AG08395 (cell line): ENCODE measurements around the gene TCERG1L.
"Not testable (repeated sequence)": the region's sequence is repeated elsewhere in the genome, so short reads cannot be mapped to it uniquely, and the experiment has no call there.

ENCODE experiments used
- DNase-seq: peaks from one replicate; pipeline ENCODE4 v3.0.0; 2012; ENCODE audit warnings: mixed read lengths, low spot score

Gene TCERG1L

DNA sequence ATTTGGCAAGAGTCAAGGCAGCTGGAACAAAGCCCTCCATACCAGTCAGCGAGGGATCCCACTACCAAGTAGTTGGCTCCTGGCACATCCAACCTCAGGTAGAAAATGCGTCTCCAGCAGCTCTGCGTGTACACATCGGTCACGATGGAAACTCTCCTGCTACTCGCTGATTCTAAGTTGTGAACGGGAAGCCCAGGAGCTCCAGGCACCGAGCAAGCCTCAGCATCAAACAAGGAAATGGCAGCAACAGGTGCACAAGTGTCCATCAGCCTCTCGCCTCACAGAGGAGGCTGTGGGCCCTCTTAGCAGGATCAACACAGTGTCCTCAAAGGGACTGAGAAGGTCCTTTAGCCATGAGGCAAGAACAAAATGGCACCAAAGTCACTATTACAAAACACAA is 127.0 kb downstream of the TCERG1L start:
- DNase-seq: no peak

DNA sequence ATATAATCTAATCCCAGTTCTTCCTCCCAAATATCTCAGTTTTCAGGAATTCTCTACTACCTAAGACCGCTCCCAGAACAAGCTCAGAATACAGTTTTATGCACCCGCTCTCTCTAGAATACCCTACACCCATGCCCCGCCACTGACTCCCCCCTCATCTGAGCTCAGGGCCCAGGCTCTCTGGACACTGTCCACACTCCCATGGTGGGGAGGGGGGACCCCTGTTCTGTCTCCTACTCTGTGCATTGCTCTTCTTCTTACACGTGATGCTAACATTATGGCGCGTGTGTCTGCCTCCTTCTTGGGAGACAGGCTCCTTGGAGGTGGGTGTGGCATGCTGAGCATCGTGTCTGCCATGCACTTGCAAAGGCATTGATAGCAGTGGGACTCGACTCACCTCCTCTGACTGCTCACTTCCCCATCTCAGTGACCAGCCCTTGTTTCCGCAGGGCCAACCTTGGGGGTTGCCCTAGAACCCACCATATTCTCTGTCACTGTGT is 127.9 kb downstream of the TCERG1L start:
- DNase-seq: no peak

DNA sequence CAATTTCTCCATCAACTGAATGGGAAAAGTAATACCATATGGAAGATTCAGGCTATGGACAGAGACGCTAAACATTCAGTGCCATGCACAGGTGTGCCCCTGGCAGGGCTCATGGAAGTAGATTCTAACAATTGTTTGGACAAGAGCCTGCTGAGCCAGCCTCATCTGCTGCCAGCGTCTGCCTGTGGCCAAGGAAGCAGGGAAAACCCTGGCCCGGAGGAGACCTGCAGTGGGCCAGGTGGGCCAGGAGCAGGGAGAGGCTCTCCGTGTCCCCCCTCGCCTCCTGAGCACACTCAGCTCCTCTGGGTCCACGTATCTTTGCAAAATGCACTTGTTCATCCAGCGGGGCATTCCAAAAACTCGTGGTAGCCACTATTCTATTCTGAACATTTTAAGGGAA is 130.1 kb downstream of the TCERG1L start:
- no peak for DNase-seq

DNA sequence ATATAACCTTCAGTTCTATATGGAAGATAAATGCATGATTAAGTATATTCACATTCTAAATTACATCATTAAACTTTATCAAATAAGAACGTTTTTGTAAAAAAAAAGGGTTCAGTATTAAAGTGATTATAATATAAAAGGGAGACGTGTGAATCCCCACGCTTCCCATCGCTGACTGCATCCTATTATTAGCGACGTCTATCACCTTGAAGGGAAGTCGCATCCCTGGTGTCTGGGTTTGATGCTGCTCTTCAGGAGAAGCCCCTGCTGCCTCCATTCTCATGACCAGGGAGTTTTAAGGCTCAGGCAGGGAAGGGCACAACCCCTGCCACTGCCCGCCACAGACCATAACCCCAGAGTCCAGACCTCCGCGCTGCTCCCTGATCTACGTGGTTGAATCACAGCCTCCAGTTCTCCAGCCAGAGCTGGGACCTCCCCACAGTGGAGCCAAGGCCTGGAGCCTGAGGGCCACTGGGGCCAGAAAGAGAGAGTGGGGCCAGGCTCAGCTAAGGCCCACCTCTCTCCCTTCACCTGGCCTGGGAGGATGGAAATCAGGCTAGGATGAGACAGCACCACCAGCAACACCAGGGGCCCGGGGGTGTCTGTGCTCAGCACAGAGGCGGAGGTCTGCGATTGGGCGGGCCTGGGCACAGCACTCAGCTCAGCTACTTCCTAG is 130.6 kb downstream of the TCERG1L start:
- no peak for DNase-seq

DNA sequence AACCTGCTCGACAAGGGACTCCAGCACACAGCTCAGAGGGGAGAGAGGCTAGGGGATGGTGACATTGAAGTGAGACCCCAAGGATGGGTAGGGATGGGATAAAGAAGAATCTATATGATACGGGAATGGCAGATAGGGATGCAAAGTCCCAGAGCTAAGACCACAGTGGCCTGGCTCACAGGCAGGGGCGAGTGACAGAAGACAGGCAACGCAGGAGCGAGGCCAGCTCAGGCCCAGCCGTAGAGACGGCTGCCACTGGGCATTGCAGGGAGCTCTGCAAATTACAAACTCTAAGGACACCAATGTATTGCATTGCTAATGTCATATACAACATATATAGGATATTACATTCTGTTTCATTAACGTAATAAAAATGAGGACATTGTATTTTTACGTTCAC is 131.4 kb downstream of the TCERG1L start:
- DNase-seq: no peak

DNA sequence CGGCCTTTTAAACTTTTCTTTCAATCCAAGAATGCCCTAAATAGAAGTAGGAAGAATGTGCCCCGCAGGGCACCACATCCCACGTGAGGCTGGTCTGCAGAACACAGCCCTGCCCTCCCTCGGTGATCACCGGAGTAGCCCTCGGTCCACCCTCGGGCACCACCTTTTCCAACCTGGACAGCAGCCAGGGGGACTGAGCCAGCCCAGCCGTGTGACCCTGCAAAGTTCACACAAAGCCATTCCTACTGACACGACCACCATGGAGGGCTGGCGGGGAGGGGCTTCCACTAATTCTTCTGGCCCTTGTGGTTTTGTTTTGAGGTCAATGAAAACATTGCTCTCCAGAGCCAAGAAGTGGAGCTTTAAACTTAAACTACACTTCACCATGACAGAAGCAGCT is 132.2 kb downstream of the TCERG1L start:
- DNase-seq: no peak

DNA sequence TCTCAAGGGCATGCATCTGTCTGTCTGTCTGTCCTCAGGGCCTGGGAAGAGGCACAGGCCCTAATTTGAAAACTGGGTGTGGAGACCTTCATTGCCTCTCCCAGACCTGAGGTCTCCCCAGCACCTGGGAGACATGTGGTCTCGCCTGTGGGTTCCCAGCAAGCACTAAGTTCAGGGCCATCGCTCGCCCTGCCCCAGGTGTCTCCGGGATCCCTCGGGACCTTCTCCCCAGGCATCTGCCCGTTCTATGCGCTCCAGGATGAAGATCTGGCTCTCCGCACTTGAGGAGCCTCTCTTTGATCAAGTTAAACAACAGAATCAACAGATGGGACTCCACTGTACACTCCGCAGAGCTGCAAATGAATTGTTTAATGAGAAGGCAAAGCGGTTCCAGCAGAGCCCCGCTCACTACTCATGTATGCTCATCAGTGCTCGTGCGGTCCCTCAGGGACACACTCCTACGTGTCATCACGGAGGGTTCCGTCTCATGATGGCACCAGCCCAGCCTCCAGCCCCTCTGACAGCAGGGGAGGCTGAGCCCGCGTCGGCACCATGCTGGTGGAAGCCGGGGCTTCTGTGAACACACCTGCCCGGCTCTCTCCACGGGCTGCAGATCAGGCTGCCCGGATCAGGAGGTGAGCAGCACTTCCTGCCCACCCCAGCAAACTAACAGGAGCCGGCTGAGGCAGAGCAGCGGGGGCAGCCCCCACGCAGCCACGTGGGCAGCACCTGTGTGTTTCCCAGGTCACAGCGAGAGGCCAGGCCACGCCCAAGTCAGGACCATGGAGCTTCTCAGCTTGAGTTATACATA is 132.8 kb downstream of the TCERG1L start:
- DNase-seq: no peak

DNA sequence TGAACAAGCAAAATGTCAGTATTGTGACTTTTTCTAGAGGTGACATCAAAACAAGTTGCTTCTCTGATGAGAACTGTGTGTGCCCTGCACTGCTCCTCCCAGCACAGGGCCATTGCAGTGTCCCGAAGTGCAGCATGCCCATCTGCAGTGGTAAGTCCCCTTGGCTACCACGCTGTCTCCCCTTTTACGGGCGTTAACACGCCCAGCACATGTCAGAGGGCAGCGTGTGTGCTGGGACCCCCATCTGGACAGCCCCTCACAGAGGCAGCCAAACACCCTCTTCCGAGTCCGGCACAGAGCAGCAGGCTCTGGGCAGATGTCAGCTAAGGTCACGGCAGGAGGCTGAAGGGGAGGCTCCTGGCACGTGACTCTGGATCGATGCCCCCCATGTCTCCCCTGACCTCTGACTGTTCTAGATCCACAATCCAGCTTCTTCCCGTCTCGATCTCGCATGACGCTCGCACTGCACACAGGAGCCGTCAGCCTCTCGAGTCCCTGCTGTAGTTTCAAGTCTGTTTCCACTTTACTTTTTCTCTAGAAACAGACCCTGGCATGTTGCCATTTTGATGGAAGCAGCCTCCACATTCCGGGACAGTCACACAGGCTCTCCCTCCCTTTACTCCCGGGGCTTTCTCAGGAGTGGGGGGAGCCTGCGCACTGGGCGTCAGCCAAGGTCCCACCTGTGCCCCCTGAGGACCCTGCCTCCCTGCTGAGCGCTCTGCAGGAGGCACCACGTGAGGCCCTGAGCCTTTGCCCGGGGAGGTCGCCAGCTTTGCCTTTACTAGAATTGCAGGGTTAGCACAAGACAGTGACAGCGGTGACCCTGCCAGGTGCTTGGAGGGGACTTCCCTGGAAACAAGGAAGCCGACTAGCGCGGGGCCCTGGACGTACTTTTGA is 133.8 kb downstream of the TCERG1L start:
- no peak for DNase-seq

DNA sequence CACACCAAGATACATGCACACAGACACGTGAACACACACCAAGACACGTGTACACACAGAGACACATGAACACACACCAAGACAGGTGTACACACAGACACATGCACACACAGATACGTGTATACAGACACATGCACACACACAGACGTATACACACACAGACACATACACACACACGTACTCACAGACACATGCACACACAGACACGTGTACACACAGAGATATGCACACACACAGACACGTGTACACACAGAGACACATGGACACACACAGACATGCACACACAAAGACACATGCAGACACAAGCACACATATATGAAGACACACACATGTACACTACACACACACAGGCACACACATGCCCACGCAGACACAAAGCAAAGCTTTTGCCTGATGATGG is 134.6 kb downstream of the TCERG1L start:
- DNase-seq: no peak

DNA sequence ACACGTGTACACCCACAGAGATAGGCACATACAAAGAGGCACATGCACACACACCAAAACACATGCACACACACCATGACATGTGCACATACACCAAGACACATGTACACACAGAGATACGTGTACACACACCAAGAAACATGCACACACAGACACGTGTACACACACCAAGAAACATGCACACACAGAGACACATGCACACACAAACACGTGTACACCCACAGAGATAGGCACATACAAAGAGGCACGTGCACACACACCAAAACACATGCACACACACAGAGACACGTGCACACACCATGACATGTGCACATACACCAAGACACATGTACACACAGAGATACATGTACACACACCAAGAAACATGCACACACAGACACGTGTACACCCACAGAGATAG is 135.2 kb downstream of the TCERG1L start:
- not testable (repeated sequence) for DNase-seq

DNA sequence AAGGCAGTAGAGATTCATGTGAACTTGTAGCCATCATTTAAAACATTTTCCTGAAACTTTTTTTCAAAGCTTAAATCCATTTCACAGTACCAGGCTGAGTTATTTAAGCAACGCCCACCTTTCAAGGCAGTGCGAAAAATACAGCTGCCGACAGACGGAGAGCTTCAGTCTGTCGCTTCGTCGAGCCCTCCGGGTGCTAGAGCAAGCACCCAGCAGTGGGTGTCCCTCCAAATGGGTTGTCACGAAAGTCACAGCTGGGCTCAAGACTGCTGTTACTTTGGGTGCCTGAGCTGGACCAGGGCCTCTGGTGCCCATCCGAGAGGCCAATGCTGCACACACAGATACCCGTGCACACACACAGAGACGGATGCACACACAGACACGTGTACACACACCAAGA is 135.6 kb downstream of the TCERG1L start:
- no peak for DNase-seq

DNA sequence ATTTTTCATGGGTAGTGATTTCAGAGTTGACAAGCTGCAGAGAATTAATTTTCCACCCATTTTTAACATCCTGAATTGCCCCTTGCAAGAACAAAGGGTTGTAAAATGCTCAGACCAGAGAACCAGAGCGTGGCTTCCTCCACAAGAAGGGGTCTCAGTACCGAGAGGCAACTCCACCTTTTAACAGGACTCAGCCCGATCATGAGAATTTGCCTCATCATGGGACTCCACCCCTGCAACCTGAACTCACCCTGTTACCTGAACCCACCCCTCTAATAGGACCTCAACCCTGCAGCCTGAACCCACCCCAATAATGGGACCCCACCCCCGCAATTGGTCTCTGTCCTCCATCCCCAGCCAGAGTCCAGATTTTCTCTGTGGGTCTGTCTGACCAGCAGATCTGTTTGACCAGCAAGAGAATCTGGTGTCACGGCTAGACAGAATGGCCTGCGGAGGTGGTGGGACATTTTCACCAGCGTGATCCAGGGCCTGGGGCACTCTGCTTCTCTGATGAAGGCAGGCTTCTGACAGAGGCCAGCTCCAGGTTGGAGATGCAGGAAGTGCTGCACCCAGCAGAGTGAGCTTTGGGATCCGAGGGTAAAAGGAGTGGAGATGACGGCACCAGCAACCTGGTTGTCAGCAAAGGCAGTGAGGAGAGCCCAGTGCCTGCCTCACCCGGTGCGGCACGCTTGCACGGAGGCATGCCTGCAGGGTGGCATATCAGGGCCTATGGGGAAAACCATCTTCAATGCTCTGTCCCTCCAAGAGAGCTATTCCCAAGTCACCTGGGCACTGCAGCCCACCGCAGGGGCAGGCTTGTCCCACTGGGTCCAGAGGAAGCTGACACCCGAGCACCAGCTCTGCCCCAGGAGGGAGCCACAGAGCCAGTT is 136.6 kb downstream of the TCERG1L start:
- DNase-seq: no peak

DNA sequence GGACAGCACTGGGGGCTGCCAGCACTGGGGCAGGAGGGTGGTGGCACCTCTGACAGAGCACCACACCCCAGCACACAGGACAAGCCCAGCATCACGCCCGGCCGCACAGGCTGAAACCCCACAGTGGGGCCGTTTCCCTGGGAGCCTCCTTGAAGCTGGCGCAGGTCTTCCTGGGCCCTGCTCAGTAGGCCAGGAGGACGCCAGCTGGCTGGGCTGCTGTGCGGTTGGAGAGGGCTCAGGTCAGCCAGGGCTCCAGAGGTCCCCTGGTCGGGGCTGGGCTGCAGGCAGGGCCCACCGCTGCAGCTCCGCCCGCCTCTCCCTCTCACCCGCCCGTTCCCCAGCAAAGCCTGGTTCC is 137.3 kb downstream of the TCERG1L start:
- DNase-seq: no peak

DNA sequence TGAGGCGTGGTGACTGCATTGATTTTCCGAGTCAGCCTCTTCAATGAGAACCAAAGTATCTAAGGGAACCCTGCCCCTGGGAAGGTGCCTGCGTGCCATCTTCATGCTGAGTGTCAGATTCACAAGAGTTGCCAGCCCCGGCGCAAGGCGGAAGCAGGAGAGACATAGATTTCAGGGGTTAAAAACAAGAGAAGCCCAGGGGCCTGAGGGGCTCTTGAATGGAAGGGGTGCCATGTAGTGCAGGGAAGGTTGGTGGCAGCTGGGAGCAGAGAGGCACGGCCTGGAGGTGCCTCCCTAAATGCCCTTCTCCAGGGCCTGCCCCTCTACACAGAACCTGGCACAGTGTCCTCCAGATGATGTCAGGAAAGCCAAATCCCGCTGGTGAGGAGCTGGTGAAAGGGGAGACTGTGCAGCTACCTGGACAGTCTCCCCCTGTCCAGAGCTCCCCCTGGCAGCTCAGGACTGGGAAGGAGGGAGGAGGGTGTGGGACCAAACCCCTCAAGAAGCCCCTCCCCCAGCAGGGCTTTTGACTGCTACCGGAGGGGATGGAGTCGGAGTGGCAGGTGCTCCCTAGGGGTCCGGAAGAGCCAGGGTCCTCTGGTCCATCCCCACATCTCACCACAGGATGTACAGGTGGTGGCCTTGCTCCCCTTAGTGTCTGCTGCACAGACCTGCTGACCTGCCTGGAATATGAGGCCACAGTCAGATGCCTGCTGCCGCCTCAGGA is 137.9 kb downstream of the TCERG1L start:
- DNase-seq: no peak

DNA sequence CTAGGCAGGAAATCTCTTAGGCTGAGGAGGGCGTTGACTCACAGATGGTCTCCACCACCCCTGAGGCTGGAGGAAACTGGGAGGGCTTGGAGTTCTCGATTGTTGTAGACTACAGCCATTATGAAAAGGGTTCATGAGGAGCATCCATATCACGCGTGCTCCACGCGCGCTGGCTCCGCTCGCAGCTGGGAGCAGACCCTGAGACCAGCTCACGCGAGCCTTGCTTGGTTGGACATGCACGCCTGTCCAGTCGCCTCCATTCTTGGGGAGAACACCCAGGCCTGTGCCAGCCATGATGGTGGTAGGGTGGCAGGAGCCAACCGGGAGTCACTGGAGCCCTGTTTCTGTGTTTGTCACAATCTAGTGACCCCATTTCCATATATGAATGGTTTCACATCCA is 139.1 kb downstream of the TCERG1L start:
- no peak for DNase-seq

DNA sequence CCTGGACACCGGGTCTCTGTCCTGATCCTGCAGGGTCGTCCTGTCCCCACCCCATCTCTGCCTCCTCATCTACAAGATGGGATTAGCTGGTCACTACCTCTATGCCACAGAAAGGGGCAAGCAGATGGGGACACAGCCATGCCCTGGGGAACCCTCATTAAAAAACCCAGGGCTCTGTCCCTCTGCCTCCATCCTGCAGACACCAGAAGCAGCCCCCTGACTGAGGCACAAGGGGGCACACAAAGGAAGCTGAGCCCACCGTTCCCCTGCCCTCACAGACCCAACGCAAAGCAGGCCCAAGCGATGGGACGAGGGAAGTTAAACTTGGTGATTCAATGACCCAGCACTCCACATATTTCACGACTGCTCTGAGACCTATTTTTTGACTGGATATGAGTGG is 142.4 kb downstream of the TCERG1L start:
- no peak for DNase-seq

DNA sequence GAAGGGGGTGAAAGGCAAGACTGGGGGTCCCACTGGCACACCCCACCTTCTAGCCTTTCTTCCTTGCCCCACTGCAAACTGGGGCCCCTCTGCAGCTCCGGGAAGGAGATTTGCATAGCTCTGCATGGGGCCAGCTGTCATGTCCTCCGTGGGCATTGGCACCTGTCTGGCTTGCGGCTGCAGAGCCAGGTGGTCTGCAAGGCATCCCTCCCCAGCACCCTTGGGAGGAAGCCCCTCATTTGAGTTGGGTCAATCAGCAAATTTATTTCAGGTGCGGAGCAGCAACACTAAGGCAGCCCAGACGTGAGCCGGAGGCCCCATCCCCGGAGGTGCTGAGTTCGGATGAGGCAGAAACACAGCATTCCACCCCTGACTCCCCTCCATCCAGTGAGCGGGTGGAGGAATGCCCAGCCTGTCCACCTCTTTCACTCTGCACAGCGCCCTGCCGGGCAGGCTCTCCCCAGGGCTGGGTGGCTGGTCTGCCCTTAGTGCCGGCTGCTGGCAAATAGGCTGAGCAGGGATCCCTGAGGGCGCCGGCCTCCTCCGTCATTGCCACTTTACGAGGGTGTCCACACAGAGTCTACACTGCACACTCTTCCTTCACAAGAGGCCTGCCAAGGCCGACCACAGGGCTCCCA is 143.2 kb downstream of the TCERG1L start:
- DNase-seq: no peak

DNA sequence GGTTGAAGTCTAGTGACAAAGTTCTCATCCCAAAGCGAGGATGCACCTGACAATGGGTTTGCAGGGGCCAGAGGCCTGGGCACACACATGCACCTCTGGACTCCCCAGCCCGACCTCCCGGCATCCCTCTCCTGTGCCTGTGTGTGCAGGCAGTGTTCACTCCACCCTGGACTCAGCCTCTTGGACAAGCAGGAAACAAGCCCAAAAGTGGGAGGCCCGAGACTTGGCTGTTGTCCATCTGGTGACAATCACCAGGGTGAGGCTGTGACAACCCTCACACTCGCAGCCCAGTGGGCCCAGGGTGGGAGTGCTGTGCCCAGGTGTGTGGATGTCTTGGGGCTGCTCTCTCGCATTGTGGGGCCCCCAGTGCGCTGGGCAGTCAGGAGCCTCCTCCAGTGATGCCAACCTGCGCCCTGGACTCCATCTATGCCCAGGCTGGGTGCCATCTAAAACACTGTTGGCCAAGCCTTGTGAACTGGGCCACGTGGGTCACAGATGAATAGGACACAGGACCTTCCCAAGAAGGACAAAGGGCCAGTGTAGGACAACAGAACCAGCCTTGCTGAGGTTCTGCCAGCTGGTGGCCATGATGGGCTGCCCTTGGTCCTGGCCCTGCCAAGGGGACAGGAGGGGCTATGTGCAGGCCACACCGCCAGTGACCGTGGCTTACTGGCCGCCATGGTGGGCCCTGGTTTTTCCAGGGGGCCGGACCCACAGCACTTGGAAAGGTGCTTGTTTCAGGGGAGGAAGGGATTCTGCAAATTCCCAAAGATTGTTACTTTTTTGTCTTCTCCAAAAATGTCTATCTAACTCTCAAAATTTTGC is 144.3 kb downstream of the TCERG1L start:
- DNase-seq: no peak

DNA sequence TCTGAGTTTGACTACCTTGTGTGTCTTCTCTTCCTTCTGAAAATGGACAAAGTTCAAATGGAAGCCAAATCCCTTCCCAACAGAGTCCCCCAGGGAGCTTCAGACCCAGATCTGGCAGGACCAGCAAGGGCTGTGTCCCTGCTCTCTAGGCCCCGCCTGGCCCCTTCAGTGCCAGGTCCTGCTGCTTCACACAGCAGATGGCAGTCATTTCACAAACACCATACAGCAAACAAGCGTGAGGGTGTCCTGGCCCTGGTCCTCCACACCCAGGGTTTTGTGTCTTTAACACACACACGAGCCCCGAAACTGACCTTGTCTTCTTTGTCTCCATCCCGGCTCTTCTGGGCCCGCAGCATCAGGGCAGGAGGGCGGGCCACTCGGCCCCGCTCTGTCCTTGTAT is 145.0 kb downstream of the TCERG1L start:
- DNase-seq: no peak

DNA sequence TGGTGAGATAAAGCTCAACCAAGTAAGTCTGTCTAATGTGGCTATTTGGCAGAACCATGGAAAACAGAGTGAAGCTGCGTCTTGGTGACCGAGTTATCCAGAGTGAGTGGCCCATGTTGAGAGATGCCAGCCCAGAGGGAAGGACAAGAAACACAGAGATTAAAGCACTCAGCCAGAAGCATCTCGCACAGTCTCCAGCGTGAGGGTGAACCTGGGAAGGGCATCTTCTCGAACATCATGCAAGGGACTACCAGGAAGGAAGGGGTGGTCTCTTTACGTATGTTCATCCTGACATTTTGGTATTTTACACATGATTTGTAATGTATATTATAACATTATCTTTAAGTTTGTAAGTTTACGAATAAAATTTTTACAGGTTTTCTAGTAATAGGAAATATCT is 146.4 kb downstream of the TCERG1L start:
- no peak for DNase-seq
